GM19452 (cell line): ENCODE measurements around the gene CCDC85C.
"Not testable (repeated sequence)": the region's sequence is repeated elsewhere in the genome, so short reads cannot be mapped to it uniquely, and the experiment has no call there.

Experiments
- ATAC-seq: cut with Tn5 transposase; IDR thresholded peaks from one replicate; pipeline ENCODE4 v1.9.1; 2021; ENCODE audit not compliant: unreplicated experiment

Gene CCDC85C

GRCh38 chr14:99603471-99604277, at the start of gene CCDC85C:
Gene CCDC85C, minus strand, starts transcription at chr14:99604207. Its CDS starts 248 bp downstream, at chr14:99603959.
- peak; percentile 1 for ATAC-seq

GRCh38 chr14:99651953-99652746, 48.1 kb upstream of the CCDC85C start:
- ATAC-seq: no peak

GRCh38 chr14:99650189-99650588, 46.2 kb upstream of the CCDC85C start:
- no peak for ATAC-seq

GRCh38 chr14:99649643-99650042, 45.6 kb upstream of the CCDC85C start:
- no peak for ATAC-seq

- ATAC-seq: no peak
Observed at GRCh38 chr14:99649219-99649618, 45.2 kb upstream of the CCDC85C start.

GRCh38 chr14:99648027-99648784, 44.2 kb upstream of the CCDC85C start:
- ATAC-seq: no peak

GRCh38 chr14:99647411-99647810, 43.4 kb upstream of the CCDC85C start:
- ATAC-seq: no peak

GRCh38 chr14:99645545-99646505, 41.8 kb upstream of the CCDC85C start:
- ATAC-seq: no peak

- no peak for ATAC-seq
Observed at GRCh38 chr14:99644723-99645544, 40.9 kb upstream of the CCDC85C start, which contains the start of gene HHIPL1. Gene HHIPL1, plus strand, starts transcription at chr14:99645129. Its CDS starts 79 bp downstream, at chr14:99645208.

GRCh38 chr14:99644035-99644587, 40.1 kb upstream of the CCDC85C start:
- no peak for ATAC-seq

- ATAC-seq: no peak
Observed at GRCh38 chr14:99643343-99643742, 39.3 kb upstream of the CCDC85C start.

GRCh38 chr14:99642771-99643170, 38.8 kb upstream of the CCDC85C start:
- not testable (repeated sequence) for ATAC-seq

GRCh38 chr14:99637624-99638023, 33.6 kb upstream of the CCDC85C start:
- no peak for ATAC-seq

- no peak for ATAC-seq
Observed at GRCh38 chr14:99636487-99636886, 32.5 kb upstream of the CCDC85C start.

GRCh38 chr14:99635116-99635515, 31.1 kb upstream of the CCDC85C start:
- no peak for ATAC-seq

GRCh38 chr14:99634443-99634842, 30.4 kb upstream of the CCDC85C start:
- no peak for ATAC-seq

- ATAC-seq: no peak
Observed at GRCh38 chr14:99633918-99634317, 29.9 kb upstream of the CCDC85C start.

GRCh38 chr14:99633141-99633540, 29.1 kb upstream of the CCDC85C start:
- ATAC-seq: no peak
